ENCODE data around the gene SORT1.
"Not testable (repeated sequence)": the region's sequence is repeated elsewhere in the genome, so short reads cannot be mapped to it uniquely, and the experiment has no call there.

SORT1 gene
- total RNA-seq = 0 to 1.2 (median 0.09) reads per million in 3 donors

- peaks cover 5% of the 10 kb centered on the region for H3K36me3 ChIP-seq (ENCODE audit: control insufficient read depth, insufficient read depth, low read length)
- no peak within 1 kb of the TSS for H3K4me3 ChIP-seq (ENCODE audit: insufficient read depth, low read depth, low read length, poor library complexity, severe bottlenecking)
- peaks cover 14% of the 10 kb centered on the region for H3K27me3 ChIP-seq (replicated peaks; ENCODE audit: control insufficient read depth, insufficient read depth, low read length, poor library complexity, severe bottlenecking)
- no peaks in the 10 kb centered on the region for H3K9me3 ChIP-seq (ENCODE audit: control insufficient read depth, low read length)
- peaks cover 11% of the 10 kb centered on the region for H3K4me1 ChIP-seq (ENCODE audit: control insufficient read depth, insufficient read depth, low read length, poor library complexity, severe bottlenecking)
- H3K27ac ChIP-seq (ENCODE audit: insufficient read depth, low read length, poor library complexity, severe bottlenecking) = no peak within 1 kb of the TSS
- DNase-seq = peak; percentile 2 to 32 (median 28)
These were observed at the start of gene SORT1 for GRCh38 chr1:109397581-109398342. TSS of gene SORT1 (minus strand) at chr1:109397918. CDS start at chr1:109397892, 26 bp downstream.

- not testable (repeated sequence) for H3K36me3 ChIP-seq (ENCODE audit: control insufficient read depth, insufficient read depth, low read length); H3K4me1 ChIP-seq (ENCODE audit: control insufficient read depth, insufficient read depth, low read length, poor library complexity, severe bottlenecking); DNase-seq; H3K9me3 ChIP-seq (ENCODE audit: control insufficient read depth, low read length); H3K4me3 ChIP-seq (ENCODE audit: insufficient read depth, low read depth, low read length, poor library complexity, severe bottlenecking); H3K27ac ChIP-seq (ENCODE audit: insufficient read depth, low read length, poor library complexity, severe bottlenecking)
- H3K27me3 ChIP-seq (replicated peaks; ENCODE audit: control insufficient read depth, insufficient read depth, low read length, poor library complexity, severe bottlenecking) = peaks cover 13% of the 10 kb centered on the region
These were observed 48.4 kb upstream of the SORT1 start for GRCh38 chr1:109445949-109446695.

GRCh38 chr1:109444346-109444745 lies 46.6 kb upstream of the SORT1 start:
- no peaks in the 10 kb centered on the region for H3K9me3 ChIP-seq (ENCODE audit: control insufficient read depth, low read length)
- no peaks in the 10 kb centered on the region for H3K36me3 ChIP-seq (ENCODE audit: control insufficient read depth, insufficient read depth, low read length)
- no peaks in the 10 kb centered on the region for H3K4me1 ChIP-seq (ENCODE audit: control insufficient read depth, insufficient read depth, low read length, poor library complexity, severe bottlenecking)
- DNase-seq = no peak
- H3K4me3 ChIP-seq (ENCODE audit: insufficient read depth, low read depth, low read length, poor library complexity, severe bottlenecking) = no peak overlapping the region
- peaks cover 9% of the 10 kb centered on the region for H3K27me3 ChIP-seq (replicated peaks; ENCODE audit: control insufficient read depth, insufficient read depth, low read length, poor library complexity, severe bottlenecking)
- H3K27ac ChIP-seq (ENCODE audit: insufficient read depth, low read length, poor library complexity, severe bottlenecking) = no peak overlapping the region

- no peaks in the 10 kb centered on the region for H3K36me3 ChIP-seq (ENCODE audit: control insufficient read depth, insufficient read depth, low read length)
- H3K27me3 ChIP-seq (replicated peaks; ENCODE audit: control insufficient read depth, insufficient read depth, low read length, poor library complexity, severe bottlenecking) = peaks cover 6% of the 10 kb centered on the region
- no peak for DNase-seq
- no peaks in the 10 kb centered on the region for H3K9me3 ChIP-seq (ENCODE audit: control insufficient read depth, low read length)
- no peaks in the 10 kb centered on the region for H3K4me1 ChIP-seq (ENCODE audit: control insufficient read depth, insufficient read depth, low read length, poor library complexity, severe bottlenecking)
- H3K27ac ChIP-seq (ENCODE audit: insufficient read depth, low read length, poor library complexity, severe bottlenecking) = no peak overlapping the region
- no peak overlapping the region for H3K4me3 ChIP-seq (ENCODE audit: insufficient read depth, low read depth, low read length, poor library complexity, severe bottlenecking)
These were observed 45.8 kb upstream of the SORT1 start for GRCh38 chr1:109443476-109443875.

DNA sequence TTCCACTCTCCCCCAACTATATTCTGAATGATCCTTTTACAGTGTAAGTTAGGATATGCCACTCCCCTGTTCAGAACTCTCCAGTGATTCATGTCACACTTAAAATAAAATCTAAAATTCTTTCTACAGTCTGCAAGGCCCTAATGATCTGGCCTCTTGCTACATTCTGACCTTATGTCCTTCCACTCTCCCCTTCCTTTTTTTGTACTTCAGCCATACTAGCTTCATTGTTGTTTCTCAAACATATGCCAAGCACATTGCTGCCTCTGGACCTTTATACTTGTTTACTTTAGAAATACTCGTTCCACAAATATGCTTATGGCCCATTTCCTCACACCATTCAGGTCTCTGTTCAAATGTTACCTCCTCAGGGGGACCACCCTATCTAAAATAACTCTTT lies 43.4 kb upstream of the SORT1 start:
- Histone ChIP-seq H3K4me3 (ENCODE audit: insufficient read depth, low read depth, low read length, poor library complexity, severe bottlenecking) (no peak overlapping the region), H3K27me3 (replicated peaks; ENCODE audit: control insufficient read depth, insufficient read depth, low read length, poor library complexity, severe bottlenecking) (peaks cover 6% of the 10 kb centered on the region), H3K27ac (ENCODE audit: insufficient read depth, low read length, poor library complexity, severe bottlenecking) (no peak overlapping the region), H3K9me3 (ENCODE audit: control insufficient read depth, low read length) (no peaks in the 10 kb centered on the region), H3K36me3 (ENCODE audit: control insufficient read depth, insufficient read depth, low read length) (no peaks in the 10 kb centered on the region), H3K4me1 (ENCODE audit: control insufficient read depth, insufficient read depth, low read length, poor library complexity, severe bottlenecking) (no peaks in the 10 kb centered on the region)
- DNase-seq = no peak

DNA sequence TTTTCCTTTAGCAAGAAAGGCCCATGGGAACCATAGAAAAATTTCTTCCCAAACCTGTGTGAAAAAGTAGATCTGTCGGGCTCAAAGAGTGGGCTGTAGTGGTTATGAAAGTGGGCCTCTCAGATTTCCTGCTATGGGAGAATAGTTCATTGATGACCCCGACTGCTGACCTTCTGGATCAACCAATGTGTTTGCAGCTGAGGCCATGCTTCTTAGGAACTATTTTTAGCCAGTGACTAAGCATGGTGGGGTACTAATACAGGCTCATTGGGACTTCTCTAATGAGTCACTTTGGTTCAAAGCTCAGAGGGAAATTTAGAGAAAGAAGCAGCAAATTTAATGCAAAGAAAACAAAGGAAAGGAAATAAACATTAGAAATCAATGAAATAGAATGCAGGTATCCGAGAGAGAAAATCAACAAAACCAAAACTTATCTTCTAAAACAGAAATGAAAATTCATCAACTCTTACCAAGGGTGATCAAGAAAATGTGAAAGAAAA lies 41.1 kb upstream of the SORT1 start:
- Histone ChIP-seq H3K36me3 (ENCODE audit: control insufficient read depth, insufficient read depth, low read length) (no peaks in the 10 kb centered on the region), H3K4me3 (ENCODE audit: insufficient read depth, low read depth, low read length, poor library complexity, severe bottlenecking) (no peak overlapping the region), H3K4me1 (ENCODE audit: control insufficient read depth, insufficient read depth, low read length, poor library complexity, severe bottlenecking) (no peaks in the 10 kb centered on the region), H3K27ac (ENCODE audit: insufficient read depth, low read length, poor library complexity, severe bottlenecking) (no peak overlapping the region), H3K27me3 (replicated peaks; ENCODE audit: control insufficient read depth, insufficient read depth, low read length, poor library complexity, severe bottlenecking) (peaks cover 6% of the 10 kb centered on the region), H3K9me3 (ENCODE audit: control insufficient read depth, low read length) (no peaks in the 10 kb centered on the region)
- no peak for DNase-seq

GRCh38 chr1:109434484-109434883 lies 36.8 kb upstream of the SORT1 start:
- H3K4me1 ChIP-seq (ENCODE audit: control insufficient read depth, insufficient read depth, low read length, poor library complexity, severe bottlenecking) = no peaks in the 10 kb centered on the region
- H3K27ac ChIP-seq (ENCODE audit: insufficient read depth, low read length, poor library complexity, severe bottlenecking) = no peak overlapping the region
- no peak for DNase-seq
- H3K36me3 ChIP-seq (ENCODE audit: control insufficient read depth, insufficient read depth, low read length) = no peaks in the 10 kb centered on the region
- no peak overlapping the region for H3K4me3 ChIP-seq (ENCODE audit: insufficient read depth, low read depth, low read length, poor library complexity, severe bottlenecking)
- H3K27me3 ChIP-seq (replicated peaks; ENCODE audit: control insufficient read depth, insufficient read depth, low read length, poor library complexity, severe bottlenecking) = no peaks in the 10 kb centered on the region
- H3K9me3 ChIP-seq (ENCODE audit: control insufficient read depth, low read length) = no peaks in the 10 kb centered on the region

DNA sequence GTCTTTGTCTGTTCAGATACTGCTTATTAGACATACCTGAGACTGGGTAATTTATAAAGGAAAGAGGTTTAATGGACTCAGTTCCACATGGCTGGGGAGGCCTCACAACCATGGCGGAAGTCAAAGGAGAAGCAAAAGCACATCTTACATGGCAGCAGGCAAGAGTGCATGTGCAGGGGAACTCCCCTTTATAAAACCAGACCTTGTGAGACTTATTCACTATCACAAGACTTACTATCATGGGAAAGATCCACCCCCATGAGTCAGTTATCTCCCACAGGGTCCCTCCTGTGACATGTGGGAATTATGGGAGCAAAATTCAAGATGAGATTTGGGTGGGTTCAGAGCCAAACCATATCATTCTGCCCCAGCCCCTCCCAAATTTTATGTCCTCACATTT lies 35.6 kb upstream of the SORT1 start:
- Histone ChIP-seq H3K27me3 (replicated peaks; ENCODE audit: control insufficient read depth, insufficient read depth, low read length, poor library complexity, severe bottlenecking) (no peaks in the 10 kb centered on the region), H3K4me1 (ENCODE audit: control insufficient read depth, insufficient read depth, low read length, poor library complexity, severe bottlenecking) (no peaks in the 10 kb centered on the region), H3K36me3 (ENCODE audit: control insufficient read depth, insufficient read depth, low read length) (no peaks in the 10 kb centered on the region), H3K4me3 (ENCODE audit: insufficient read depth, low read depth, low read length, poor library complexity, severe bottlenecking) (no peak overlapping the region), H3K27ac (ENCODE audit: insufficient read depth, low read length, poor library complexity, severe bottlenecking) (no peak overlapping the region), H3K9me3 (ENCODE audit: control insufficient read depth, low read length) (no peaks in the 10 kb centered on the region)
- no peak for DNase-seq

DNA sequence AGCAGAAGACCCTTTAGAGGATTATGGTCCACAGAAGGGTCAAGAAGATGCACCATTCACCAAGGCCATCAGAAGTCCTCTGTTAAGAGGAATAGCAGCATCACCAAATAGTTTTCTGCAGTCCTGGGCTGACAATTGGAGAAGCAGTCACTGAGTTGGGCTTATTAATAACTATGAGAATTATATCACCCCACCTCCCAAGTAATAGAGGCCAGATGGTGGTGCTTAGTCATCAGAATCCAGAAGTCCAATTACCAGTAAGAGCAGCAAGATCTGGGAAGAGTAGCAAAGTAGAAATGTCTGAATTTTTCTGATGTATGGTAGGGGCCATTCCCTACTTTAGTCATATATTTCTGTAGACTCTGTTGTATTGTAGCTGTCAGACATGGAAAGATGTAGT lies 34.6 kb upstream of the SORT1 start:
- Histone ChIP-seq H3K4me1 (ENCODE audit: control insufficient read depth, insufficient read depth, low read length, poor library complexity, severe bottlenecking) (no peaks in the 10 kb centered on the region), H3K27me3 (replicated peaks; ENCODE audit: control insufficient read depth, insufficient read depth, low read length, poor library complexity, severe bottlenecking) (no peaks in the 10 kb centered on the region), H3K4me3 (ENCODE audit: insufficient read depth, low read depth, low read length, poor library complexity, severe bottlenecking) (no peak overlapping the region), H3K9me3 (ENCODE audit: control insufficient read depth, low read length) (no peaks in the 10 kb centered on the region), H3K27ac (ENCODE audit: insufficient read depth, low read length, poor library complexity, severe bottlenecking) (no peak overlapping the region), H3K36me3 (ENCODE audit: control insufficient read depth, insufficient read depth, low read length) (no peaks in the 10 kb centered on the region)
- DNase-seq = no peak

GRCh38 chr1:109427171-109427467 lies 29.4 kb upstream of the SORT1 start:
- DNase-seq = no peak
- Histone ChIP-seq H3K4me3 (ENCODE audit: insufficient read depth, low read depth, low read length, poor library complexity, severe bottlenecking) (peak overlapping the region; percentile 73), H3K36me3 (ENCODE audit: control insufficient read depth, insufficient read depth, low read length) (no peaks in the 10 kb centered on the region), H3K27me3 (replicated peaks; ENCODE audit: control insufficient read depth, insufficient read depth, low read length, poor library complexity, severe bottlenecking) (no peaks in the 10 kb centered on the region), H3K9me3 (ENCODE audit: control insufficient read depth, low read length) (no peaks in the 10 kb centered on the region), H3K4me1 (ENCODE audit: control insufficient read depth, insufficient read depth, low read length, poor library complexity, severe bottlenecking) (peaks cover 7% of the 10 kb centered on the region), H3K27ac (ENCODE audit: insufficient read depth, low read length, poor library complexity, severe bottlenecking) (peak overlapping the region; percentile 91)
